Thymus (tissue), 11 donors: Measurements from ENCODE around the gene CCS. TPM values are rescaled to one million over a fixed set of nuclear protein-coding genes. Genes with fewer than 3 reads are reported as not detected.

Experiments used
- DNase-seq, 9 donors: peaks; one replicate each; pipeline ENCODE4 v3.0.0-alpha.2; 2013; ENCODE audit warnings: low spot score in 9 of 9, low read depth in 6 of 9, missing footprints in 1 of 9
- H3K27ac ChIP-seq, 2 donors: one replicate each; pipeline ENCODE4 v1.5.1; 2013; ENCODE audit warnings: control low read depth in 1 of 2, low read depth in 1 of 2, low read length in 1 of 2, mild to moderate bottlenecking in 1 of 2, moderate library complexity in 1 of 2
- H3K27me3 ChIP-seq, 2 donors: one replicate each; pipeline ENCODE4 v1.5.1; 2013; ENCODE audit warnings: low read length in 1 of 2; ENCODE audit not compliant: control insufficient read depth in 2 of 2, insufficient read depth in 1 of 2
- H3K36me3 ChIP-seq, 2 donors: one replicate each; pipeline ENCODE4 v1.5.1; 2013; ENCODE audit warnings: low read length in 1 of 2, mild to moderate bottlenecking in 1 of 2, moderate library complexity in 1 of 2; ENCODE audit not compliant: control insufficient read depth in 2 of 2, insufficient read depth in 2 of 2
- H3K4me1 ChIP-seq, 2 donors: one replicate each; pipeline ENCODE4 v1.5.1; 2013; ENCODE audit warnings: low read length in 2 of 2; ENCODE audit not compliant: control insufficient read depth in 2 of 2, insufficient read depth in 2 of 2
- H3K4me3 ChIP-seq, 2 donors: one replicate each; pipeline ENCODE4 v1.5.1; 2013; ENCODE audit warnings: low read length in 2 of 2, control low read depth in 1 of 2, mild to moderate bottlenecking in 1 of 2
- H3K9me3 ChIP-seq, 2 donors: one replicate each; pipeline ENCODE4 v1.5.1; 2013; ENCODE audit warnings: low read length in 1 of 2, mild to moderate bottlenecking in 1 of 2; ENCODE audit not compliant: control insufficient read depth in 2 of 2, insufficient read depth in 1 of 2
- WGBS: extraction: QIAGEN DNeasy Blood & Tissue Kit; methylation state at CpG from one replicate; pipeline ENCODE4 v1.1.7; 2013; 5-methylcytosine and 5-hydroxymethylcytosine counted together
- polyA plus RNA-seq: library from polyadenylated mRNA; stranded (reverse); fragments of 200-250 nt; gene quantifications from one replicate; pipeline ENCODE4 v1.2.3, GENCODE V29; 2013
- total RNA-seq: library from RNA; stranded (reverse); fragments of 120-200 nt; gene quantifications from one replicate; pipeline ENCODE4 v1.2.4, GENCODE V29; 2013
- donor health status: healthy.

CCS gene
- total and polyA plus RNA-seq, 2 donors, result 33.9 to 173 TPM

DNA sequence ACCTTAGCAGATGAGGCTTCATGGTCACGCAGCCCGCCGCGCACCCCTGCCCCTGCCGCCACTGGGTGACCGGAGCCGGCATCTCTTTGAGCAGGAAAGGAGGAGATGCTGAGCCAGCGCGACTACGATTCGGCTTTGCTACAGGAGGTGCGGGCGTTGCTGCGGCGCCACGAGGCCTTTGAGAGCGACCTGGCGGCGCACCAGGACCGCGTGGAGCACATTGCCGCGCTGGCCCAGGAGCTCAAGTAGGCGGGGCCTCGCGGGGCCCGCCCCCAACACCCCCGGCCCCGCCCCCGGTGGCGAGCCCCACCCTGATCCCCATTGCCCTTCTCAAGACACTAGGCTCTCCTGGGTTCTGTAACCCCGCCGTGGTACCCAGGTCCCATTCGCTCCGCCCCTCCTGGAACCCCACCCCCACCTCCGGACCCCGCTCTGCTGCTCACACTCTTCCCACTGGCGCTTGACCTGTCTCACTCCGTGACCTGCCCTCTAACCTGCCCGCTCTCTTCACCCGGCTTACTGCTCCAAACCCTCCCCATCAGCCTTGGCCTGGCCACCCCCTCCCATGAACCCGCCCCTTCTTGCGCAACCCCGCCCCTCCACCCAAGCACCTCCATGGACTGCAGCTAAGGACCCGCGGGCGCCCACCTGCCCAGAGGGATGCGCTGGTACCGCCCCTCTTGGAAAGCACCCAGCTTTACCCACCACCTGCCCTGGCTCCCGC, 33.7 kb upstream of the CCS start:
- Histone ChIP-seq H3K4me1 (peaks cover 0 to 5% of the 10 kb centered on the region in 2 donors), H3K36me3 (no peaks in the 10 kb centered on the region), H3K27me3 (peaks cover 9 to 59% of the 10 kb centered on the region in 2 donors), H3K4me3 (no peak overlapping the region), H3K27ac (no peak overlapping the region), H3K9me3 (no peaks in the 10 kb centered on the region)
- WGBS, result 32% methylated on average over 50 of the region's 50 CpGs
- DNase-seq, result peak in 1 of 9 donors; percentile 16

DNA sequence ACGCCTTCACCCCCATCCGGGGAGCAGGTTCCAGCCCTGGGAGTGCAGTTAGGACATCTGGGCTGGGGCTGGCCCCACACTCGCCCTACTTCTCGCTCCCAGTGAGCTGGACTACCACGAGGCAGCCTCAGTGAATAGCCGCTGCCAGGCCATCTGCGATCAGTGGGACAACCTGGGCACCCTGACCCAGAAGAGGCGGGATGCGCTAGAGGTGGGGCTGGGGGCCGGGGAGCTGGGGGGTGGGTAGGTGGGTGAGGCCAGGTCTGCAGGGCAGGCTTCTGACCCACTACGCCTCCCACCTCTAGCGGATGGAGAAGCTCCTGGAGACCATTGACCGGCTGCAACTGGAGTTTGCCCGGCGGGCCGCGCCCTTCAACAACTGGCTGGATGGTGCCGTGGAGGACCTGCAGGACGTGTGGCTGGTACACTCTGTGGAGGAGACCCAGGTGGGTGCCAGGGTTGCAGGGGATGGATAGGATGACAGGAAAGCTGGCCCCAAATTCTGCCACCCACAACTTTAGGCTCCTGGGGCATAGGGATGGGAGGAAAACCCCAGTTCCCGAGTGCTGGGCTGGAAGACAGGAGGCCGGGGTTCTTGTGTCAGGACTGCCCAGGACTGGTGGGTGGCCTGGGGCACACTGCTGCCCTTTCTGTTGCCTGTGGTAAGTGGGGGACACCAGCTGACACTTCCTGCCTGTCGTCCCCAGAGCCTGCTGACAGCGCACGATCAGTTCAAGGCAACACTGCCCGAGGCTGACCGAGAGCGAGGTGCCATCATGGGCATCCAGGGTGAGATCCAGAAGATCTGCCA, 32.9 kb upstream of the CCS start:
- 89% methylated on average over 27 of the region's 27 CpGs for WGBS

DNA sequence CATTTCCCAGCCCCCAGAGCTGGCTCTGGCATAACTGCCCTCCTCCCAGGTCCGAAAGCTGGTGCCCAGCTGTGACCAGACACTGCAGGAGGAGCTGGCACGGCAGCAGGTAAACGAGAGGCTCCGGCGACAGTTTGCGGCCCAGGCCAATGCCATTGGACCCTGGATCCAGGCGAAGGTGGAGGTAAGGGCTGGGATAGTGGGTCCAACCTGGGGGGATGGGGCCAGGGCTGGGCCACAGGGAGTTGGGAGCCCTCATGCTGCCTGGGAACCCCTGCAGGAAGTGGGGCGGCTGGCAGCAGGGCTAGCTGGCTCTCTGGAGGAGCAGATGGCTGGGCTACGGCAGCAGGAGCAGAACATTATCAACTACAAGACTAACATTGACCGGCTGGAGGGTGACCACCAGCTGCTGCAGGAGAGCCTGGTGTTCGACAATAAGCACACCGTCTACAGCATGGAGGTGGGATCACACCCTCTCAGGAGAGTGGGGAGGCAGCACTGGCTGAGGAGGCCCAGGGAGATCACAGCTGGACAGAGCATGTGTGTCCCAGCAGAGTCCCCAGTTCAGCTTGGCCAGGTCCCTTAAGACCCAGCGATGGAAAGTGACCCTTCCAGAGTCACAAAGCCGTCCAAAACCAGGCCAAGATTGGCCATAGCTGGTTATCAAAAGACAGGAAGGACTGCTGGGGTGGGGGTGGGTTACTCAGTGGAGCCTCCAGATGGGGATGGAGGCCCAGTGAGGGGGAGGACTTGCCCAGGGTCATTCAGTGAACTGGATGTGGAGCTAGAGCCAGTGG, 31.6 kb upstream of the CCS start:
- no peak for DNase-seq
- no peaks in the 10 kb centered on the region for H3K36me3 ChIP-seq
- WGBS, result 96% methylated on average over 14 of the region's 14 CpGs
- H3K4me1 ChIP-seq, result peaks cover 0 to 5% of the 10 kb centered on the region in 2 donors
- H3K27me3 ChIP-seq, result peaks cover 9 to 63% of the 10 kb centered on the region in 2 donors
- no peak overlapping the region for H3K27ac ChIP-seq
- H3K9me3 ChIP-seq, result no peaks in the 10 kb centered on the region
- no peak overlapping the region for H3K4me3 ChIP-seq

More for the DNA sequence above, 32.9 kb upstream of the CCS start:
- Histone ChIP-seq H3K4me1 (peaks cover 0 to 5% of the 10 kb centered on the region in 2 donors), H3K9me3 (no peaks in the 10 kb centered on the region), H3K36me3 (no peaks in the 10 kb centered on the region), H3K27me3 (peaks cover 9 to 63% of the 10 kb centered on the region in 2 donors), H3K4me3 (no peak overlapping the region), H3K27ac (no peak overlapping the region)
- no peak for DNase-seq

DNA sequence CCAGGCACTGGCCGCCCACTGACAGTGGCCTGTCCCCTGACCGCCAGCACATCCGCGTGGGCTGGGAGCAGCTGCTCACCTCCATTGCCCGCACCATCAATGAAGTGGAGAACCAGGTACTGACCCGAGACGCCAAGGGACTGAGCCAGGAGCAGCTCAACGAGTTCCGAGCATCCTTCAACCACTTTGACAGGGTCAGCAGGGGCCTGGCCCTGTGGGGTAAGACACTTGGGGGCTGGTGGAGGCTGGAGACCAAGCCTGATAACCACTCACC, 31.1 kb upstream of the CCS start:
- Histone ChIP-seq H3K4me1 (peaks cover 0 to 5% of the 10 kb centered on the region in 2 donors), H3K27ac (no peak overlapping the region), H3K9me3 (no peaks in the 10 kb centered on the region), H3K4me3 (no peak overlapping the region), H3K36me3 (no peaks in the 10 kb centered on the region), H3K27me3 (peaks cover 9 to 67% of the 10 kb centered on the region in 2 donors)
- 95% methylated on average over 9 of the region's 9 CpGs for WGBS
- DNase-seq, result no peak

DNA sequence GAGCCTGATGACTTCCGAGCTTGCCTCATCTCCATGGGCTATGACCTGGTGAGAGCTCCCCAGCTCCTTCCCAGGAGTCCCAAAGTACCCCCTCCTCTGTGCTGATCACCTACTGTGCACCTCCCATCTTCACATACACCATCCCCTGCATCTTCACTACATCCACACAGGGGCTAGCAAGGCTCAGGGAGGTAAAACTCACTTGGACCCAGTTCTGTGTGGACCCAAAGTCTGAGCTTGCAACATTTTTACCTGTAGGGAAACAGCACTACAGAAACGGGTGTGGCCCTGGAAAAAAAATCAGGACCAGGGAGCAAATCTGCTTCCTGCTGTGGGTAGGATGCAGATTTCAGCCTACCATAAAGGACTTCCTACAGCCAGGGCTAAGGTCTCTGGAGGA, 30.7 kb upstream of the CCS start:
- Histone ChIP-seq H3K27me3 (peaks cover 13 to 67% of the 10 kb centered on the region in 2 donors), H3K4me1 (peaks cover 0 to 5% of the 10 kb centered on the region in 2 donors), H3K36me3 (no peaks in the 10 kb centered on the region), H3K27ac (no peak overlapping the region), H3K9me3 (peaks cover 0 to under 1% of the 10 kb centered on the region in 2 donors), H3K4me3 (no peak overlapping the region)
- WGBS, result 94% methylated on average over 2 of the region's 2 CpGs
- no peak for DNase-seq

DNA sequence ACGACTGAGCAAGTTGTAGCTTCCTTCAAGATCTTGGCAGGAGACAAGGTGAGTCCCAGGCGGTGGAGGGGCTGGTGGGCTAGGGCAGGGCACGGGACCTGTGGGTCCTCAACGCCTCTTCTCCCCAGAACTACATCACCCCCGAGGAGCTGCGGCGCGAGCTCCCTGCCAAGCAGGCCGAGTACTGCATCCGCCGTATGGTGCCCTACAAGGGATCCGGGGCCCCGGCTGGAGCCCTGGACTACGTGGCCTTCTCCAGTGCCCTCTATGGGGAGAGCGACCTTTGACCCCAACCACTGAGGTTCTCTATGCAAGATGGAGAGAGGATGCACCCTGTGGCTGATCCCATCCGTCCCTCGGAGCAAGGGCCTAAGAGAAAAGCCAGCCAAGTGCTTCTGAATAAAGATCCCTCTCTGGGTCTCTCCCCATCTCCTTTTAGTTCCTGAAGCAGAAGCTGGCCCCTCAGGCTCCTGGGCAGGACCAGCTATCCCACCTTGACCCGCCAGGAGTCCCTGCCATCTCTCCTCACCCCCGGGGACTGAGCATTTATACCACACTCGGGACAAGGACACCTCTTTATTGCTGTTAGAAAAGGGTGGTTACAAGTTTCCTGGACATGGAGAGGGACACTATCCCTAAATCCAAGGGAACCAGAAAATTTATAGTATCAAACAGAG, 29.9 kb upstream of the CCS start:
- DNase-seq, result no peak
- Histone ChIP-seq H3K9me3 (peaks cover 0 to 5% of the 10 kb centered on the region in 2 donors), H3K4me3 (no peak overlapping the region), H3K27ac (no peak overlapping the region), H3K27me3 (peaks cover 20 to 67% of the 10 kb centered on the region in 2 donors), H3K4me1 (peaks cover 3 to 8% of the 10 kb centered on the region in 2 donors), H3K36me3 (no peaks in the 10 kb centered on the region)
- WGBS, result 95% methylated on average over 20 of the region's 20 CpGs

DNA sequence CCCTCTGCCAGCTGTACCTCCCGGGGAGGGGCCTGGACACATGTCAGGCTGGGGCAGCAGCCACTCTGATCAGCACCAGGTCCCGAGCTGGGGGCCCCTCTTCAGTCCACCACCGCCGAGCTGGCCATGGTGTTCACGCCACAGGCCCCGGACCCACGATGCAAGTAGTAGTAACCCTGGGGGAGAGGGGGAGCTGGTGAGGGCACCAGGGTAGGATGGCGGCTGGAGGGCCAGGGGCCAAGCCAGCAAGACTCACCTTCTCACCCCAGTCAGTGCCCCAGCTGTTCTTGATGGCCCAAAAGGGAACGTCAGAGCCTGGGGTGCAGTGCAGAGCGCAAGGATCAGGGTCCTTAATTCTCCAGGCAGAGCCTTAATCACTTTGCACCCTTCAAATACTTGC, 29.2 kb upstream of the CCS start:
- Histone ChIP-seq H3K27ac (no peak overlapping the region), H3K36me3 (no peaks in the 10 kb centered on the region), H3K4me3 (no peak overlapping the region), H3K4me1 (peaks cover 6 to 10% of the 10 kb centered on the region in 2 donors), H3K27me3 (peaks cover 22 to 67% of the 10 kb centered on the region in 2 donors), H3K9me3 (peaks cover 0 to 5% of the 10 kb centered on the region in 2 donors)
- WGBS, result 97% methylated on average over 10 of the region's 10 CpGs
- no peak for DNase-seq

DNA sequence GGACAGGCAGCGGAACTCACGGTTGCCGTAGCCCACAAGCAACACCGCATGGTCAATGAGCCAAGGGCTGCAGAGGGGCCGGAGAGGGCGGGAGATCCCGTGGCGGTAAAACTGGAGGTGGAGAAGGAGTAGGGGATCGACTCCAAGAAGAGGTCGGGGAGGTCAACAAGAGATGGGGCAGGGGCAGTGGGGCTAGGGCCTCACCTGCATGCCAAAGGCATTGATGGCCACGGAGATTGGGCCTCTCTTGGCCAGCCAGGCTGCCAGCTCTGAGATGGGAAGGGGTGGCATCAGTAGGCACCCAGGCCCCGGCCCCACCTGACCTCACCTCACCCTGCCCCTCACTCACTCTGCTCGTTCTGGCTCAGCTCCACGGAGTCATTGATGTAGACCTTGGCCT, 28.4 kb upstream of the CCS start:
- 98% methylated on average over 14 of the region's 14 CpGs for WGBS
- peaks cover 0 to 5% of the 10 kb centered on the region in 2 donors for H3K9me3 ChIP-seq
- no peak overlapping the region for H3K4me3 ChIP-seq
- no peak for DNase-seq
- peaks cover 17 to 67% of the 10 kb centered on the region in 2 donors for H3K27me3 ChIP-seq
- peaks cover 6 to 7% of the 10 kb centered on the region in 2 donors for H3K4me1 ChIP-seq
- H3K27ac ChIP-seq, result no peak overlapping the region
- H3K36me3 ChIP-seq, result no peaks in the 10 kb centered on the region
